Measurements from ENCODE around the gene ABI1. TPM values are rescaled to one million over a fixed set of nuclear protein-coding genes. Genes with fewer than 3 reads are reported as not detected.
A peak's percentile ranks its signal among the peaks of the same experiment; 100 is the strongest.

Gene ABI1
- total and polyA plus RNA-seq, 2 of the 13 experiments (the other 11 are each of a cell fraction or from before 2014, with no cell fraction given) = 20.9 to 22.9 TPM

- Histone ChIP-seq H3K27me3 (ENCODE audit: control insufficient read depth in 1 of 2, insufficient read depth in 2 of 2, low read length in 2 of 2) (no peaks in the 10 kb centered on the region; a peak in 1 of 5 replicates), H3K27ac (ENCODE audit: extremely low read length, insufficient read depth, low read length) (no peak overlapping the region), H3K9ac (ENCODE audit: insufficient read depth, low read depth, low read length) (peak overlapping the region; percentile 93), H3K4me2 (ENCODE audit: low read depth, low read length) (peak overlapping the region; percentile 76), H3K9me3 (ENCODE audit: low read length) (no peaks in the 10 kb centered on the region), H3K4me3 (replicated peaks in 1 of 3; ENCODE audit: insufficient read depth in 1 of 3, low read depth in 2 of 3, low read length in 3 of 3) (peak overlapping the region; percentile 75 to 100 (median 95); a peak in 5 of 6 replicates), H3K79me2 (ENCODE audit: insufficient read depth, low read length) (peaks cover 60% of the 10 kb centered on the region), H4K20me1 (ENCODE audit: insufficient read depth, low read length) (peaks cover 17% of the 10 kb centered on the region), H3K36me3 (replicated peaks in 1 of 2; ENCODE audit: control insufficient read depth in 1 of 2, insufficient read depth in 2 of 2, low read length in 2 of 2) (no peaks in the 10 kb centered on the region), H3K4me1 (ENCODE audit: insufficient read depth, low read length) (peaks cover 50% of the 10 kb centered on the region), H2AFZ (ENCODE audit: low read length) (no peak overlapping the region)
- TF ChIP-seq NKX3-1 (CRISPR knock-in tag; IDR thresholded peaks at IDR 0.05) = no peak
- TF ChIP-seq GLI4 (CRISPR knock-in tag; IDR thresholded peaks at IDR 0.05; ENCODE audit: borderline replicate concordance) = no peak
- TF ChIP-seq ZBTB42 (CRISPR knock-in tag; IDR thresholded peaks at IDR 0.05) = no peak
- no peak for TF ChIP-seq ZBTB8A (CRISPR knock-in tag; IDR thresholded peaks at IDR 0.05; ENCODE audit: borderline replicate concordance, low read depth)
- TF ChIP-seq GATA4 (IDR thresholded peaks at IDR 0.05; ENCODE audit: borderline replicate concordance, low read depth) = no peak
- TF ChIP-seq, protein P1, sequence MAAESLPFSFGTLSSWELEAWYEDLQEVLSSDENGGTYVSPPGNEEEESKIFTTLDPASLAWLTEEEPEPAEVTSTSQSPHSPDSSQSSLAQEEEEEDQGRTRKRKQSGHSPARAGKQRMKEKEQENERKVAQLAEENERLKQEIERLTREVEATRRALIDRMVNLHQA (CRISPR knock-in tag; IDR thresholded peaks at IDR 0.05) = no peak
- TF ChIP-seq ZNF83 (CRISPR knock-in tag; IDR thresholded peaks at IDR 0.05; ENCODE audit: borderline replicate concordance) = no peak
- no peak for TF ChIP-seq AHR (CRISPR knock-in tag; IDR thresholded peaks at IDR 0.05)
- intact Hi-C loops (cut with micrococcal nuclease; ENCODE audit: unreplicated experiment) (loop anchor here (1.0 kb wide), 1 partner anchor 132 kb away; no protein-coding TSS in a partner anchor), in situ Hi-C loops (cut with HindIII; ENCODE audit: extremely low pct_ligation_motif_present, low pct_unique_long_range_greater_than_20kb) (no loop called here)
- ChIA-PET POLR2A (no interaction called here), CTCF (ENCODE audit: low intra/inter-chr PET ratio, low total read pairs) (no interaction called here)
- ATAC-seq (no peak), DNase-seq (ENCODE audit: low spot score) (no peak), FAIRE-seq (no peak)
- 25% methylated on average over 2 of the region's 2 CpGs for WGBS (ENCODE audit: low lambda C conversion rate)
- BruUV-seq (replicated peaks) = no TSS peak
Measured at GRCh38 chr10:26858707-26859034, 2.1 kb downstream of the ABI1 start.

DNA sequence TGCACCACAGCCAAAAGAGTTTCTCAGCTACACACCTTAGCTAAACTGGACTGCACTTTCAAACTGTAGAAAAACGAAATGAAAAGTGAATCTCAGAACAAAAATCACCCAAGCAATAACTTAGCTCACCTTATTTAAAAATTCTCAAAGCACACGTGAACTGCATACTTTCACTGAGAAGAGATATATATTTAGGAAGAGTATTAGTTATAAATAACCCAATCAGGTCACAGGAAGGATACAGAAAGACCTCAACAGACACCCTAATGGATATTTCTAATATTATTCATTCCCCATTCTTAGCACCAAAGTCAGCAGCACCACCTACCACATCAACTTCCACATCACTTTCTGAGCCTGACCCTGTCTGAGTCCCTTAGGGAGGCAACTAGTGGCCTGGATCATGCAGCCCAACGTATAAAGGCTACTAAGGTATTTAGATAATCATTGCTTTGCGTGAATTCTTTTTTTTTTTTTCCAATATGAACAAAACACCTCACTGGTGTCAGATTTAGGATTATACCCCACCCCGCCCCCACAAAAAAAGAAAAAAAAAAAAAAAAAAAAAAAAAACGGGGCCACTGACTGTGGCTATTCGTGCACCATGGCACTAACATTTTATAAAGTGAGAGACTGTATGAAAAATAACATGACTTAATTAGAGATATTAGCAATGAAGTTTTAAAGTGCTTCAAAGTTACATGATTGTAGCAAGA is 2.6 kb downstream of the ABI1 start:
- ATAC-seq (no peak), FAIRE-seq (no peak), DNase-seq (ENCODE audit: low spot score) (no peak)
- no peak overlapping the region for H3K27ac ChIP-seq (ENCODE audit: extremely low read length, insufficient read depth, low read length)
- no peaks in the 10 kb centered on the region; a peak in 1 of 5 replicates for H3K27me3 ChIP-seq (ENCODE audit: control insufficient read depth in 1 of 2, insufficient read depth in 2 of 2, low read length in 2 of 2)
- peak overlapping the region; percentile 93; the same call in 1 of the 2 replicates for H3K9ac ChIP-seq (ENCODE audit: insufficient read depth, low read depth, low read length)
- no peaks in the 10 kb centered on the region for H3K9me3 ChIP-seq (ENCODE audit: low read length)
- 49% methylated on average over 7 of the region's 7 CpGs for WGBS (ENCODE audit: low lambda C conversion rate)
- H3K79me2 ChIP-seq (ENCODE audit: insufficient read depth, low read length) = peaks cover 65% of the 10 kb centered on the region
- peaks cover 53% of the 10 kb centered on the region for H3K4me1 ChIP-seq (ENCODE audit: insufficient read depth, low read length)
- in situ Hi-C loops (cut with HindIII; ENCODE audit: extremely low pct_ligation_motif_present, low pct_unique_long_range_greater_than_20kb) = no loop called here
- peak overlapping the region; percentile 75 to 100 (median 95); a peak in 5 of 6 replicates for H3K4me3 ChIP-seq (replicated peaks in 1 of 3; ENCODE audit: insufficient read depth in 1 of 3, low read depth in 2 of 3, low read length in 3 of 3)
- no peak overlapping the region for H2AFZ ChIP-seq (ENCODE audit: low read length)
- intact Hi-C loops (cut with micrococcal nuclease; ENCODE audit: unreplicated experiment) = no loop called here
- peaks cover 17% of the 10 kb centered on the region for H4K20me1 ChIP-seq (ENCODE audit: insufficient read depth, low read length)
- no peaks in the 10 kb centered on the region for H3K36me3 ChIP-seq (replicated peaks in 1 of 2; ENCODE audit: control insufficient read depth in 1 of 2, insufficient read depth in 2 of 2, low read length in 2 of 2)
- ChIA-PET POLR2A (no interaction called here), CTCF (ENCODE audit: low intra/inter-chr PET ratio, low total read pairs) (no interaction called here)
- peak overlapping the region; percentile 76 for H3K4me2 ChIP-seq (ENCODE audit: low read depth, low read length)
- no TSS peak for BruUV-seq (replicated peaks)
- no peak for TF ChIP-seq ZNF766 (CRISPR knock-in tag; IDR thresholded peaks at IDR 0.05; ENCODE audit: borderline replicate concordance)
- TF ChIP-seq, protein P2, sequence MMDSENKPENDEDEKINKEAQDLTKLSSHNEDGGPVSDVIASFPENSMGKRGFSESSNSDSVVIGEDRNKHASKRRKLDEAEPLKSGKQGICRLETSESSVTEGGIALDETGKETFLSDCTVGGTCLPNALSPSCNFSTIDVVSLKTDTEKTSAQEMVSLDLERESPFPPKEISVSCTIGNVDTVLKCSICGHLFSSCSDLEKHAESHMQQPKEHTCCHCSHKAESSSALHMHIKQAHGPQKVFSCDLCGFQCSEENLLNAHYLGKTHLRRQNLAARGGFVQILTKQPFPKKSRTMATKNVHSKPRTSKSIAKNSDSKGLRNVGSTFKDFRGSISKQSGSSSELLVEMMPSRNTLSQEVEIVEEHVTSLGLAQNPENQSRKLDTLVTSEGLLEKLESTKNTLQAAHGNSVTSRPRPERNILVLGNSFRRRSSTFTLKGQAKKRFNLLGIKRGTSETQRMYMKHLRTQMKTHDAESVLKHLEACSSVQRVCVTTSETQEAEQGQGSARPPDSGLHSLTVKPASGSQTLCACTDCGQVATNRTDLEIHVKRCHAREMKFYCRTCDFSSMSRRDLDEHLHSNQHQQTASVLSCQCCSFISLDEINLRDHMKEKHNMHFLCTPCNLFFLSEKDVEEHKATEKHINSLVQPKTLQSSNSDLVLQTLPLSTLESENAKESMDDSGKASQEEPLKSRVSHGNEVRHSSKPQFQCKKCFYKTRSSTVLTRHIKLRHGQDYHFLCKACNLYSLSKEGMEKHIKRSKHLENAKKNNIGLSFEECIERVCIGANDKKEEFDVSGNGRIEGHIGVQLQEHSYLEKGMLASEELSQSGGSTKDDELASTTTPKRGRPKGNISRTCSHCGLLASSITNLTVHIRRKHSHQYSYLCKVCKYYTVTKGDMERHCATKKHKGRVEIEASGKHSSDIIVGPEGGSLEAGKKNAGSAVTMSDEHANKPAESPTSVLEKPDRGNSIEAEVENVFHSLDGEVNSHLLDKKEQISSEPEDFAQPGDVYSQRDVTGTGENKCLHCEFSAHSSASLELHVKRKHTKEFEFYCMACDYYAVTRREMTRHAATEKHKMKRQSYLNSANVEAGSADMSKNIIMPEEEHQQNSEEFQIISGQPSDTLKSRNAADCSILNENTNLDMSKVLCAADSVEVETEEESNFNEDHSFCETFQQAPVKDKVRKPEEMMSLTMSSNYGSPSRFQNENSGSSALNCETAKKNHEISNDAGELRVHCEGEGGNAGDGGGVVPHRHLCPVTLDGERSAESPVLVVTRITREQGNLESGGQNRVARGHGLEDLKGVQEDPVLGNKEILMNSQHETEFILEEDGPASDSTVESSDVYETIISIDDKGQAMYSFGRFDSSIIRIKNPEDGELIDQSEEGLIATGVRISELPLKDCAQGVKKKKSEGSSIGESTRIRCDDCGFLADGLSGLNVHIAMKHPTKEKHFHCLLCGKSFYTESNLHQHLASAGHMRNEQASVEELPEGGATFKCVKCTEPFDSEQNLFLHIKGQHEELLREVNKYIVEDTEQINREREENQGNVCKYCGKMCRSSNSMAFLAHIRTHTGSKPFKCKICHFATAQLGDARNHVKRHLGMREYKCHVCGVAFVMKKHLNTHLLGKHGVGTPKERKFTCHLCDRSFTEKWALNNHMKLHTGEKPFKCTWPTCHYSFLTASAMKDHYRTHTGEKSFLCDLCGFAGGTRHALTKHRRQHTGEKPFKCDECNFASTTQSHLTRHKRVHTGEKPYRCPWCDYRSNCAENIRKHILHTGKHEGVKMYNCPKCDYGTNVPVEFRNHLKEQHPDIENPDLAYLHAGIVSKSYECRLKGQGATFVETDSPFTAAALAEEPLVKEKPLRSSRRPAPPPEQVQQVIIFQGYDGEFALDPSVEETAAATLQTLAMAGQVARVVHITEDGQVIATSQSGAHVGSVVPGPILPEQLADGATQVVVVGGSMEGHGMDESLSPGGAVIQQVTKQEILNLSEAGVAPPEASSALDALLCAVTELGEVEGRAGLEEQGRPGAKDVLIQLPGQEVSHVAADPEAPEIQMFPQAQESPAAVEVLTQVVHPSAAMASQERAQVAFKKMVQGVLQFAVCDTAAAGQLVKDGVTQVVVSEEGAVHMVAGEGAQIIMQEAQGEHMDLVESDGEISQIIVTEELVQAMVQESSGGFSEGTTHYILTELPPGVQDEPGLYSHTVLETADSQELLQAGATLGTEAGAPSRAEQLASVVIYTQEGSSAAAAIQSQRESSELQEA (CRISPR knock-in tag; IDR thresholded peaks at IDR 0.05; ENCODE audit: not compliant biosample characterization) = no peak
